Neural progenitor cell (in vitro differentiated cells): ENCODE results near the gene EZR.

ENCODE experiments used
- EZH2 ChIP-seq: fragments of 200-600 bp; sonication (generic); IDR thresholded peaks from 2 replicates; pipeline ENCODE4 v1.6.1; 2017; ENCODE audit warnings: antibody characterized with exemption, mild to moderate bottlenecking, moderate library complexity
- TF ChIP-seq, protein P1 (sequence below): fragments of 200-600 bp; sonication (generic); IDR thresholded peaks from 2 replicates; pipeline ENCODE4 v1.5.1; 2017; ENCODE audit warnings: antibody characterized with exemption, mild to moderate bottlenecking

DNA sequence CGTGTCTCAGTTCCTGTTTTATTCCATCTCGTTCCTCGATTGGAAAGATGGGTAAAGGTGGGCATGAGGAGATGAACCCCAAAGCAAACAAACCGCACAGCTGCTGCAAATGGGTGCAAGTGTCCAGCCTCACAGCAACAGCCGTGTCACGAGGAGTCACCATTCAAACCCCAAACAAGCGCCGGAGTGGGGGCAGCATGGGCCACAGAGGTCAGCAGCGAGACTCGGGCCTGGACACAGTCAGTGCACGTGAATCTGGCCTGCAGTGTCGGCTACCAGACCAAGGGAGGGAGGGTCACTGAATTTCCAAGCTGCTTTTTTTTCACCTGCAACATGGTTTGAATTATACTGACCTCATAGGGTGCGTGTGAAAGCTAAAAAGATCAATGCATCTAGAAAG, 63.5 kb downstream of the EZR start:
- no peak for TF ChIP-seq EZH2
- TF ChIP-seq, protein P1, sequence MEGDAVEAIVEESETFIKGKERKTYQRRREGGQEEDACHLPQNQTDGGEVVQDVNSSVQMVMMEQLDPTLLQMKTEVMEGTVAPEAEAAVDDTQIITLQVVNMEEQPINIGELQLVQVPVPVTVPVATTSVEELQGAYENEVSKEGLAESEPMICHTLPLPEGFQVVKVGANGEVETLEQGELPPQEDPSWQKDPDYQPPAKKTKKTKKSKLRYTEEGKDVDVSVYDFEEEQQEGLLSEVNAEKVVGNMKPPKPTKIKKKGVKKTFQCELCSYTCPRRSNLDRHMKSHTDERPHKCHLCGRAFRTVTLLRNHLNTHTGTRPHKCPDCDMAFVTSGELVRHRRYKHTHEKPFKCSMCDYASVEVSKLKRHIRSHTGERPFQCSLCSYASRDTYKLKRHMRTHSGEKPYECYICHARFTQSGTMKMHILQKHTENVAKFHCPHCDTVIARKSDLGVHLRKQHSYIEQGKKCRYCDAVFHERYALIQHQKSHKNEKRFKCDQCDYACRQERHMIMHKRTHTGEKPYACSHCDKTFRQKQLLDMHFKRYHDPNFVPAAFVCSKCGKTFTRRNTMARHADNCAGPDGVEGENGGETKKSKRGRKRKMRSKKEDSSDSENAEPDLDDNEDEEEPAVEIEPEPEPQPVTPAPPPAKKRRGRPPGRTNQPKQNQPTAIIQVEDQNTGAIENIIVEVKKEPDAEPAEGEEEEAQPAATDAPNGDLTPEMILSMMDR, result no peak
